Measurements from ENCODE around the gene LDLR. TPM values are rescaled to one million over a fixed set of nuclear protein-coding genes. Genes with fewer than 3 reads are reported as not detected.

The LDLR gene
- total RNA-seq, 3 donors from 2014 or later, result 83.9 to 147 (median 116) TPM

DNA sequence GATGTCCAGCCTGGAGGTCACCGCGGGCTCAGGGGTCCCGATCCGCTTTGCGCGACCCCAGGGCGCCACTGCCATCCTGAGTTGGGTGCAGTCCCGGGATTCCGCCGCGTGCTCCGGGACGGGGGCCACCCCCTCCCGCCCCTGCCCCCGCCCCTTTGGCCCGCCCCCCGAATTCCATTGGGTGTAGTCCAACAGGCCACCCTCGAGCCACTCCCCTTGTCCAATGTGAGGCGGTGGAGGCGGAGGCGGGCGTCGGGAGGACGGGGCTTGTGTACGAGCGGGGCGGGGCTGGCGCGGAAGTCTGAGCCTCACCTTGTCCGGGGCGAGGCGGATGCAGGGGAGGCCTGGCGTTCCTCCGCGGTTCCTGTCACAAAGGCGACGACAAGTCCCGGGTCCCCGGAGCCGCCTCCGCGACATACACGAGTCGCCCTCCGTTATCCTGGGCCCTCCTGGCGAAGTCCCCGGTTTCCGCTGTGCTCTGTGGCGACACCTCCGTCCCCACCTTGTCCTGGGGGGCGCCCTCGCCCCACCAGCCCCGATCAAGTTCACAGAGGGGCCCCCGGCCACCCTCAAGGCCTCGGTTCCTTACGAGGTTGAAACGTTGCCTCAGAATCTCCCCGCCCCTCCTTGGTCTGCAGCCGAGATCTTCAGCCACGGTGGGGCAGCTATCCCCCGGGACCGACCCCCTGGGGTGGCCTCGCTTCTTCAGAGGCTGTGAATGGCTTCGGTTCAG is 1.2 kb downstream of the LDLR start:
- peak; percentile 98 to 100 (median 98) for DNase-seq
- Histone ChIP-seq H3K9me3 (no peaks in the 10 kb centered on the region), H3K4me1 (ENCODE audit: low read depth) (peaks cover 45% of the 10 kb centered on the region), H3K36me3 (ENCODE audit: low read depth) (no peaks in the 10 kb centered on the region), H3K4me3 (peak overlapping the region; percentile 64)
- peak; percentile 79 for ATAC-seq
- intact Hi-C loops (cut with DNase I, micrococcal nuclease), result loop anchor here in 1 of 2 donors (10.0 kb wide), 1 partner anchor 56 kb away; no protein-coding TSS in a partner anchor
- TF ChIP-seq, protein P1, sequence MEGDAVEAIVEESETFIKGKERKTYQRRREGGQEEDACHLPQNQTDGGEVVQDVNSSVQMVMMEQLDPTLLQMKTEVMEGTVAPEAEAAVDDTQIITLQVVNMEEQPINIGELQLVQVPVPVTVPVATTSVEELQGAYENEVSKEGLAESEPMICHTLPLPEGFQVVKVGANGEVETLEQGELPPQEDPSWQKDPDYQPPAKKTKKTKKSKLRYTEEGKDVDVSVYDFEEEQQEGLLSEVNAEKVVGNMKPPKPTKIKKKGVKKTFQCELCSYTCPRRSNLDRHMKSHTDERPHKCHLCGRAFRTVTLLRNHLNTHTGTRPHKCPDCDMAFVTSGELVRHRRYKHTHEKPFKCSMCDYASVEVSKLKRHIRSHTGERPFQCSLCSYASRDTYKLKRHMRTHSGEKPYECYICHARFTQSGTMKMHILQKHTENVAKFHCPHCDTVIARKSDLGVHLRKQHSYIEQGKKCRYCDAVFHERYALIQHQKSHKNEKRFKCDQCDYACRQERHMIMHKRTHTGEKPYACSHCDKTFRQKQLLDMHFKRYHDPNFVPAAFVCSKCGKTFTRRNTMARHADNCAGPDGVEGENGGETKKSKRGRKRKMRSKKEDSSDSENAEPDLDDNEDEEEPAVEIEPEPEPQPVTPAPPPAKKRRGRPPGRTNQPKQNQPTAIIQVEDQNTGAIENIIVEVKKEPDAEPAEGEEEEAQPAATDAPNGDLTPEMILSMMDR (IDR thresholded peaks at IDR 0.05), result no peak

DNA sequence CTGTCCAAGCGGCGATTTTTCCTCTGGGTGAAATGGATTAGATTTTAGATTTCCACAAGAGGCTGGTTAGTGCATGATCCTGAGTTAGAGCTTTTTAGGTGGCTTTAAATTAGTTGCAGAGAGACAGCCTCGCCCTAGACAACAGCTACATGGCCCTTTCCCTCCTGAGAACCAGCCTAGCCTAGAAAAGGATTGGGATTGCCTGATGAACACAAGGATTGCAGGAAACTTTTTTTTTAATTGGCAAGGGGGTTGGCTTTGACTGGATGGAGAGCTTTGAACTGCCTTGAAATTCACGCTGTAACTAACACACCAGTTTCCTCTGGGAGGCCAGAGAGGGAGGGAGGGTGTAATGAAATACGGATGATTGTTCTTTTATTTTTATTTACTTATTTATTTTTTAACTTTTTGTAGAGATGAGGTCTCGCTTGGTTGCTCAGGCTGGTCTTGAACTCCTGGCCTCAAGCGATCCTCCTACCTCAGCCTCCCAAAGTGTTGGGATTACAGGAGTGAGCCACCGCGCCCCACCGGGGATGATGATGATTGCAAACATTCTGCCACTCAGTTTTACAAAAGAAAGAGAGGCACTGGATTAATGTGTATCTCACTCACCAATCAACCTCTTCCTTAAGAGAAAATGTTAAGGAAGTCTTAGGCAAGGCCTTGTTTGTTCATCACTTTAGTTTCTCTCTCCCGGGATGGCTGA is 1.9 kb downstream of the LDLR start:
- TF ChIP-seq, protein P1 (IDR thresholded peaks at IDR 0.05), result no peak
- no peak for ATAC-seq
- intact Hi-C loops (cut with DNase I, micrococcal nuclease), result loop anchor here in 1 of 2 donors (10.0 kb wide), 1 partner anchor 56 kb away; no protein-coding TSS in a partner anchor
- Histone ChIP-seq H3K36me3 (ENCODE audit: low read depth) (no peaks in the 10 kb centered on the region), H3K4me1 (ENCODE audit: low read depth) (peaks cover 51% of the 10 kb centered on the region), H3K4me3 (peak overlapping the region; percentile 64), H3K9me3 (no peaks in the 10 kb centered on the region)
- DNase-seq, result peak in 1 of 3 donors; percentile 25

DNA sequence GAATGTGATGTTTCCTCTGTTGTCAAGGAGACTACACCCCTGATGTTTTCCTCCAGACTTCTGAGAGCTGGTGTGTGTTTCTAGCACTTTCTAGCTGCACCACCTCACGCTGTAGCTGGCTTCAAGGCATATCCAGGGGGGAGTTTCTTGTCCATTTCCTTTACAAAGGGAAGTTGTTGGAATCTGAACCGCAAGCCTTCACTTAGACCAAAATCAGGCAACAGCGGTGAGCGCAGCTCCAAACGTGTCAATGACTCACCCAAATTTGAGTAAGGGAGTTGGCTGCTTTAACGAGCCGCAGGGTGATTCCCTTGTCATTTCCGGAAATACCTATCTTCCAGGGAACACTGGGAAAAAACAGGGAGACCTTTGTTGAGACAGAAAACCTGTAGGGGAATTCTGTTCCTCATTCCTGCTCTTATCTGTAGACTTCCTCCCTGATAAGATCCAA is 2.5 kb downstream of the LDLR start:
- intact Hi-C loops (cut with DNase I, micrococcal nuclease), result loop anchor here in 1 of 2 donors (10.0 kb wide), 1 partner anchor 57 kb away; no protein-coding TSS in a partner anchor
- Histone ChIP-seq H3K36me3 (ENCODE audit: low read depth) (no peaks in the 10 kb centered on the region), H3K9me3 (no peaks in the 10 kb centered on the region), H3K4me3 (no peak overlapping the region), H3K4me1 (ENCODE audit: low read depth) (peaks cover 56% of the 10 kb centered on the region)
- TF ChIP-seq, protein P1 (IDR thresholded peaks at IDR 0.05), result no peak
- ATAC-seq (peak; percentile 38), DNase-seq (peak; percentile 68 to 72 (median 70))

DNA sequence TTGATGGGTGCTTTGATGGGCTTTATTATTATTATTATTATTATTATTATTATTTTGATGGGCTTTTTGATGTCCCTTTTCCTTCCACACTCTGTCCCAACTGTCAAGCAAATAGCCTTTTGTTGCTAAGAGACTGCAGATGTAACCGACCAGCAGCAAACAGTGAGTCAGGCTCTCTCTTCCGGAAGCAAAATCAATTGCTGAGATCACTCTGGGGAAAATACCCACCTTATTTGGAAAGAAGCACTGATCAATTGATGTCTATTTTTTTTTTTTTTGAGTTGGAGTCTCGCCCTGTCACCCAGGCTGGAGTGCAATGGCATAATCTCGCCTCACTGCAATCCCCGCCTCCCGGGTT is 2.9 kb downstream of the LDLR start:
- DNase-seq (peak in 1 of 3 donors; percentile 30), ATAC-seq (no peak)
- TF ChIP-seq, protein P1 (IDR thresholded peaks at IDR 0.05), result no peak
- intact Hi-C loops (cut with DNase I, micrococcal nuclease), result loop anchor here in 1 of 2 donors (10.0 kb wide), 1 partner anchor 57 kb away; no protein-coding TSS in a partner anchor
- H3K36me3 ChIP-seq (ENCODE audit: low read depth), result no peaks in the 10 kb centered on the region
- no peaks in the 10 kb centered on the region for H3K9me3 ChIP-seq
- peaks cover 56% of the 10 kb centered on the region for H3K4me1 ChIP-seq (ENCODE audit: low read depth)
- H3K4me3 ChIP-seq, result no peak overlapping the region

DNA sequence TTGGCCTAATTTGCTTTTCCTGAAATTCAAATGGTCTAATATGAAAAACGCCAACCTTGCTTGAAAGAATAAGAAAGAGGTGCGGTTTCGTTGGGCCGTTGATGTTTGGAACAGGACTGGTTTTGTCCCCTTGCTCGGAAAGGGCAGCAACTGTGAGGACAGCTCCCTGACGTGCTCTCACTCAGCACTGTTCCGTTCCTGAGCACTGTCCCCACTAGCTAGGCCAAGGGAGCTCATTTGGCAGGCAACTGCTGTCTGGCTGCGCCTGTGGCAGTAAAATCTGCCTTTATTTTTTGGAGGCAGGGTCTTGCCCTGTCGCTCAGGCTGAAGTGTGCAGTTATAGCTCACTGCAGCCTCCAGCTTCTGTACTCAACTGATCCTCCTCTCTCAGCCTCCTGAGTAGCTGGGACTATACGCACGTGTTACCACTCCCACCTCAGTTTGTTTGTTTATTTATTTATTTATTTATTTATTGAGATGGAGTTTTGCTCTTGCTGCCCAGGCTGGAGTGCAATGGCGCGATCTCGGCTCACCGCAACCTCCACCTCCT is 4.5 kb downstream of the LDLR start:
- Histone ChIP-seq H3K4me1 (ENCODE audit: low read depth) (peaks cover 50% of the 10 kb centered on the region), H3K4me3 (no peak overlapping the region), H3K36me3 (ENCODE audit: low read depth) (no peaks in the 10 kb centered on the region), H3K9me3 (no peaks in the 10 kb centered on the region)
- ATAC-seq, result no peak
- TF ChIP-seq, protein P1 (IDR thresholded peaks at IDR 0.05), result no peak
- DNase-seq, result peak in 1 of 3 donors; percentile 35
- intact Hi-C loops (cut with DNase I, micrococcal nuclease), result loop anchor here in 1 of 2 donors (10.0 kb wide), 1 partner anchor 59 kb away; no protein-coding TSS in a partner anchor
